ENCODE measurements around the gene C11orf91. TPM values are rescaled to one million over a fixed set of nuclear protein-coding genes. Genes with fewer than 3 reads are reported as not detected.
"Not testable (repeated sequence)": the region's sequence is repeated elsewhere in the genome, so short reads cannot be mapped to it uniquely, and the experiment has no call there.

The C11orf91 gene
- total RNA-seq, 1 experiment from 2014 or later, result not detected

GRCh38 chr11:33721984-33722383, 21.4 kb upstream of the C11orf91 start:
- DNase-seq (ENCODE audit: low spot score), result no peak

- DNase-seq (ENCODE audit: low spot score), result peak; percentile 67
Measured at GRCh38 chr11:33721426-33721825, 20.8 kb upstream of the C11orf91 start.

- DNase-seq (ENCODE audit: low spot score), result no peak
Measured at GRCh38 chr11:33719587-33719986, 19.0 kb upstream of the C11orf91 start.

GRCh38 chr11:33718440-33718839, 17.8 kb upstream of the C11orf91 start:
- no peak for DNase-seq (ENCODE audit: low spot score)

GRCh38 chr11:33716243-33716642, 15.6 kb upstream of the C11orf91 start:
- DNase-seq (ENCODE audit: low spot score), result no peak

- no peak for DNase-seq (ENCODE audit: low spot score)
Measured at GRCh38 chr11:33713856-33714398, 13.3 kb upstream of the C11orf91 start.

- no peak for DNase-seq (ENCODE audit: low spot score)
Measured at GRCh38 chr11:33713151-33713855, 12.7 kb upstream of the C11orf91 start.

GRCh38 chr11:33712436-33712835, 11.8 kb upstream of the C11orf91 start:
- DNase-seq (ENCODE audit: low spot score), result no peak

GRCh38 chr11:33709466-33709865, 8.8 kb upstream of the C11orf91 start:
- no peak for DNase-seq (ENCODE audit: low spot score)

GRCh38 chr11:33708985-33709384, 8.4 kb upstream of the C11orf91 start:
- no peak for DNase-seq (ENCODE audit: low spot score)

GRCh38 chr11:33707831-33708230, 7.2 kb upstream of the C11orf91 start:
- DNase-seq (ENCODE audit: low spot score), result not testable (repeated sequence)

- DNase-seq (ENCODE audit: low spot score), result no peak
Measured at GRCh38 chr11:33706966-33707365, 6.3 kb upstream of the C11orf91 start.

GRCh38 chr11:33706546-33706945, 5.9 kb upstream of the C11orf91 start:
- no peak for DNase-seq (ENCODE audit: low spot score)

- no peak for DNase-seq (ENCODE audit: low spot score)
Measured at GRCh38 chr11:33704240-33705002, 3.8 kb upstream of the C11orf91 start.

- DNase-seq (ENCODE audit: low spot score), result no peak
Measured at GRCh38 chr11:33703788-33704187, 3.2 kb upstream of the C11orf91 start.

GRCh38 chr11:33703234-33703633, 2.6 kb upstream of the C11orf91 start:
- no peak for DNase-seq (ENCODE audit: low spot score)

GRCh38 chr11:33701302-33702230, 940 bp upstream of the C11orf91 start:
- DNase-seq (ENCODE audit: low spot score), result no peak

- DNase-seq (ENCODE audit: low spot score), result no peak
Measured at GRCh38 chr11:33700063-33700501, 544 bp downstream of the C11orf91 start.

GRCh38 chr11:33699515-33700062, 1.0 kb downstream of the C11orf91 start:
- no peak for DNase-seq (ENCODE audit: low spot score)

GRCh38 chr11:33698921-33699320, 1.7 kb downstream of the C11orf91 start:
- DNase-seq (ENCODE audit: low spot score), result no peak

- no peak for DNase-seq (ENCODE audit: low spot score)
Measured at GRCh38 chr11:33697997-33698396, 2.6 kb downstream of the C11orf91 start.
